NCI-H2171 (cell line): Measurements from ENCODE around the gene PLXDC1.
A peak's percentile ranks its signal among the peaks of the same experiment; 100 is the strongest.

Experiments used
- DNase-seq: peaks from one replicate; lab custom pipeline; 2025; lab: John Stamatoyannopoulos, UW

Gene PLXDC1

GRCh38 chr17:39097150-39097519 lies 54.3 kb downstream of the PLXDC1 start:
- no peak for DNase-seq

- DNase-seq = no peak
Measured at GRCh38 chr17:39096508-39097149, 54.8 kb downstream of the PLXDC1 start.

- DNase-seq = no peak
Measured at GRCh38 chr17:39095309-39095686, 56.1 kb downstream of the PLXDC1 start.

- no peak for DNase-seq
Measured at GRCh38 chr17:39094607-39095308, 56.7 kb downstream of the PLXDC1 start.

- DNase-seq = no peak
Measured at GRCh38 chr17:39092692-39093230, 58.7 kb downstream of the PLXDC1 start.

- no peak for DNase-seq
Measured at GRCh38 chr17:39090908-39091665, 60.4 kb downstream of the PLXDC1 start.

GRCh38 chr17:39090400-39090799 lies 61.0 kb downstream of the PLXDC1 start:
- DNase-seq = no peak

DNA sequence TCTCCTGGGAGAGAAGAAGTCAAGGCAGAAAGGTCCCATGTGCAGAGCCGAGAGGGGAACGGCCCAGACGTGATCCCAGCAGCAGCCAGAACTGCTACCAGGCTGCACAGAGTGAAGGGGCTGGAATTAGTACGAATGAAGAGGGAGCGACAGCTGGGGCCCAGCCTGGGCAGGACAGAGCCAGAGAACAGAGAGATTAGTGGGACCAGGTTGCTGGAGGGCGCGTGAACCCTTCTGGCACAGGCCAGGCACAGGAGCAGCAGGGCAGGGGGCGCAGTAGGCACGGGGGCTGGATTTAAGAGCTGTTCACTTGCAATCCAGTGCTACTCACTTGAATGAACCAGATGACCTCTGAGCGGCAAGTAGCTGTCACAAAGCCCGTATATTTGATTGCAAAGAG lies 66.9 kb downstream of the PLXDC1 start:
- DNase-seq = no peak

DNA sequence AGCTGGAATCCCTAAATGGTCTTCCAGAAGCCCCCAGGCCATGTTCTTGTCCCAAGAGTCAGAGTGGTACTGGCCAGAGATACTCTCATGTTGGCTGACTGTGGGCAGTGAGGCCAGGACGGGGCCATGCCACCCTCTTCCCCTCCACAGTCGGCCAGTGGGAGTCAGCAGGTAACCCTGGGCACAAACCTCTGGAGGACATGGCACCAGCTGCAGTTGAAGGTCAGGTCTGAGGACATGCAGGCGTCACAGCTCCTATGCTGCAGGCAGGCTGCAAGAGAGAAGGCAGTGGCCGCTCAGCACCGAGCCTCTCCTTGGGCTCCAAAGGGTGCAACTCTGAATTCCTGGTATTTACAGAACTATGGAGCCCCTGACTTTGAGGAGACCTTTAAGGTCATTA lies 68.2 kb downstream of the PLXDC1 start:
- no peak for DNase-seq

DNA sequence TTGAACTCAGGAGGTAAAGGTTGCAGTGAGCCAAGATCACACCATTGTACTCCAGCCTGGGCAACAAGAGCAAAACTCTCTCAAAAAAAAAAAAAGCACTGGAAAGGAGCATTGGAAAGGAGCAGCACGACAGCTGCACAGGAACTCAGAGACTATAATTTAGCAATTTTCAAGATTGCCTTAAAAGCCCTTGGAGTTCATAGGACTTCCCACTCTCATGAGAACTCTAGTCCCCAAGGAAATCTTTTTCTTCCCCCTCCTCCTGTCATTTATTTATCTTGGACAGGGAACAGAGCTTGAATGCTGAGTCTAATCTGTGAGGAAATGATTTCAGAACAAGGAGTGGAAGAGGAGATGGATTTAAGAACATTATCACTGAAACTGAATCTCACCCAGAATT lies 69.0 kb downstream of the PLXDC1 start:
- DNase-seq = peak; percentile 47

- no peak for DNase-seq
Measured at GRCh38 chr17:39081851-39082250, 69.6 kb downstream of the PLXDC1 start.

GRCh38 chr17:39080421-39081078 lies 70.9 kb downstream of the PLXDC1 start:
- no peak for DNase-seq

DNA sequence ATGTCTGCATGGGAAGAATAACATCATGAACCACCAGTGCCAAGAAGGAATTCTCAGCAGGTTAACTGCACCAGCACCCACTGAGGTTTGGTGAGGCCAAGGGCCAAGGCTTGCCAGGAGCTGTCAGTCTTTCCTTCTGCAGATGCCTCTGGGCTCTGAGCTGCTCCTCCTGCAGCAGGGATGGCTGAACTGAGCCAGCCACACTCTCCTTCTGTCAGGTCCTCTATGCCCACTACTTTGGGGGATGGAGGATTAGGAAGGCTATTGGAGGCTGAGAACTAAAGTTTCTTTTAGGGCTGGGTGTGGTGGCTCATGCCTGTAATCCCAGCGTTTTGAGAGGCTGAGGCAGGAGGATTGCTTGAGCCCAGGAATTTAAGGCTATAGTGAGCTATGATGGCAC lies 71.6 kb downstream of the PLXDC1 start:
- no peak for DNase-seq

GRCh38 chr17:39077866-39078265 lies 73.6 kb downstream of the PLXDC1 start:
- no peak for DNase-seq

- DNase-seq = no peak
Measured at GRCh38 chr17:39077252-39077651, 74.2 kb downstream of the PLXDC1 start.

- no peak for DNase-seq
Measured at GRCh38 chr17:39074676-39075075, 76.8 kb downstream of the PLXDC1 start.

- DNase-seq = no peak
Measured at GRCh38 chr17:39073916-39074315, 77.5 kb downstream of the PLXDC1 start.

DNA sequence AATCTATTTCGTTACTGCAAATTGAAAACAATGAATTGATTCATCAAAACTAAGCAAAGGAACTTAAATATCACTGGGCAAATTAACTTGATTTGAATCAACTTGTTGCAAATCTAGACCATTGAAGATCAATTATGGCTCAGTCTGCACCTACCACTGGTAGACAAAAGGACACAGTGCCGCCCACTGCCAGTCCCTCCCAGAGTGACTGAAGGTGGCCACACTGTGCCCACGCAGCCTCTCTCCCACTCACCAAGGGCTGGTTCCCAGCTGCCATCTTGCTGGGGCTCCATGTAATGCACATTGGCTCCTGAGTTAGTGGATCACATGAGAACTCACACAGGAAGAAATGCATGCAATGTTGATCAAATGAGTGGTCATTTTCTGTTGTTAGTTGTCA lies 78.1 kb downstream of the PLXDC1 start:
- DNase-seq = no peak

- no peak for DNase-seq
Measured at GRCh38 chr17:39071573-39071972, 79.9 kb downstream of the PLXDC1 start.

DNA sequence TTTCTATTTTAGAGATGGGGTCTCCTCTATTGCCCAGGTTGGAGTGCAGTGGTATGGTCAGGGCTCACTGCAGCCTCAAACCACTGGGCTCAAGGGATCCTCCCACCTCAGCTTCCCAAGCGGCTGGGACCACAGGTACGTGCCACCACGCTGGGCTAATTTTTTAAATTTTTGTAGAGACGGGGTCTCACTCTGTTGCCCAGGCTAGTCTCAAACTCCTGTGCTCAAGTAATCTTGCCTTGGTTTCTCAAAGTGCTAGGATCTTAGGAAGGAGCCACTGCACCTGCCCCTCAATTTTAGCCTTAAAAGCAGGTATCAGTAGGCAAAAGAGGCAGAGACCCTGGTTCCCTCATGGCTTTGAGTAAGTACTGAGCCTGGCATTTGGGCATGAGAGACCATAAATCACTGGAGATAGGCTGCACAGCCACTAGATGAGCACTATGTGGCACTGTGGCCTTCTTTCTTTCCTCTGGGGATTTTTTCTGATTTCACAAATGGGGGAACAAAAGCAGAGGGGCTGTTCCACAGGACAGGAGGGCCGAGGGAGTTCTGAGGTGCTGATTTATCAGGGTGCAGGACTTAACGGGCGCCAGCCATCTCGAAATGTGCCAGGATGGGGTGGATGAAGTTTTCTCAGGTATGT lies 82.2 kb downstream of the PLXDC1 start:
- peak; percentile 50 for DNase-seq

GRCh38 chr17:39064819-39065218 lies 86.6 kb downstream of the PLXDC1 start:
- DNase-seq = no peak

GRCh38 chr17:39064374-39064773 lies 87.1 kb downstream of the PLXDC1 start:
- no peak for DNase-seq
